HG03280 (cell line): ENCODE results near the gene WDR70.
"Not testable (repeated sequence)": the region's sequence is repeated elsewhere in the genome, so short reads cannot be mapped to it uniquely, and the experiment has no call there.

ENCODE experiments used
- ATAC-seq: cut with Tn5 transposase; IDR thresholded peaks from one replicate; pipeline ENCODE4 v1.9.1; 2021; ENCODE audit warnings: mild to moderate bottlenecking, moderate library complexity; ENCODE audit not compliant: unreplicated experiment

WDR70 gene

DNA sequence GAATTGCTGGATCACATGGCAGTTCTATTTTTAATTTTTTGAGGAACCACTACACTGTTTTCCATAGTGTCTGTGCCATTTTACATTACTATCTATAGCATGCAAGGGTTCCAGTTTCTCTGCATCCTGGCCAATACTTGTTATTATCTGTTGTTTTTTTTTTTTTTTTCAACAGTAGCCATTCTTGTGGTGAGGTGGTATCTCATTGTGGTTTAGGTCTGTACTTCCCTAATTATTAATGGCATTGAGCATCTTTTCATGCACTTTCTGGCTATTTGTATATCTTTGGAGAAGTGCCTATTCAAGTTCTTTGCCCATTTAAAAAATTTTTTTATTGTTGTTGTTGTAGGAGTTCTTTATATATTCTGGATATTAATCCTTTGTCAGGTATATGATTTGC, 363.0 kb downstream of the WDR70 start:
- no peak for ATAC-seq

GRCh38 chr5:37751227-37751626, 372.1 kb downstream of the WDR70 start:
- ATAC-seq: no peak

DNA sequence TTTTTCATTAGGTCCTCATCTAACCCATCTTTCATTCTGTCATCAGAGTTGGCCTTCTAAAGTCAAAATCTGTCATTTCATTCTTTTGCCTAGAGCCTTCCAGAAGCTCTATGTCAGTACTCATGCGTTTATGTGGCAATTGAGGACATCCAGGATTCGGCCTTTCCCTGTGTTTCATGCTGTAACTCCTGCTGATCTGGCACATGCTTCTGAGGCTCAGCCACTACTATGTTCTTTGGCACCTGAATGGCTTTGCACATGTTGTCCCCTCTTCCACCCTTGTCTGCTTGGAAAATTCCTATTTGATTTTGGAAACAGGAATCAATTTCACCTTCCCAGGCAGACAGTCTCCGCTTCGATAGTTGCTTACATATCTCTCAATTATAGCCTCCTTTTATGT, 375.9 kb downstream of the WDR70 start:
- no peak for ATAC-seq

DNA sequence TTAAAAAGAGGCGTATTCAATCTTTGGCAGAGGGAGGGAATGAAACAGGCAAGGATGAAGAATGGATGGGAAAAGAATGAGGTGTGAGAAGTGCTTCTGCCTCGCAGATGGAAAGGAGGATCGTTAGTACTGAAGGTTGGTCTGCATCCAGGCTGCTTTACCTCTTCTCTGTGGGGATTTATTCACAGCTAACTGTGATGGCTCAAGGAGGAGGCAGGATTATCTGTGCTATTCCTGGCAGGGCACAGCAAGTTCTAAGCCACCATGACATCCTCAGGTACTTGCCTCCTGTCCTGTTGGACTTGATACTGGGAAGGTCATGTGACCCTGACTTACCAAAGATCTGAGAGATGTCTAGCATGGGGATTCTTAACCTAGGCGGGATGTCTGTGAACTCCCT, 376.5 kb downstream of the WDR70 start:
- no peak for ATAC-seq

DNA sequence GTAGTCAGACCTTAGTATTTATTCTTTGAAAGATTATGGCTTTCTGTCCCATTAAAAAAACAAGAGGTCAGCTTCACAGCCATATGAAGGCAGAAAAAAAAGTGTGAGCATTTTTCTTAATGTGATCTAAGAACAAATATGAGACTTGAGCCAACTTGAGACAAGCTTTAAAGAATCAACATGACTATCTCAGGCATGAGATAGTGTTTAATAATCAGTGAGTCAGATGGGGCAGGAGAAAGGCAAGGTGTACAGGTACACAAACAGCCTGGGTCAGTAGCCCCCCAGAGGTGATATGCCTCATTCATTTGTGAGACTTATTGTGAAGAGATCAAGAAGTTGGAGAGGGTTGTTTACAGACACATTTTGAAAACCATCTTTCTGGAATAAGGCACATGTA, 377.1 kb downstream of the WDR70 start:
- no peak for ATAC-seq

DNA sequence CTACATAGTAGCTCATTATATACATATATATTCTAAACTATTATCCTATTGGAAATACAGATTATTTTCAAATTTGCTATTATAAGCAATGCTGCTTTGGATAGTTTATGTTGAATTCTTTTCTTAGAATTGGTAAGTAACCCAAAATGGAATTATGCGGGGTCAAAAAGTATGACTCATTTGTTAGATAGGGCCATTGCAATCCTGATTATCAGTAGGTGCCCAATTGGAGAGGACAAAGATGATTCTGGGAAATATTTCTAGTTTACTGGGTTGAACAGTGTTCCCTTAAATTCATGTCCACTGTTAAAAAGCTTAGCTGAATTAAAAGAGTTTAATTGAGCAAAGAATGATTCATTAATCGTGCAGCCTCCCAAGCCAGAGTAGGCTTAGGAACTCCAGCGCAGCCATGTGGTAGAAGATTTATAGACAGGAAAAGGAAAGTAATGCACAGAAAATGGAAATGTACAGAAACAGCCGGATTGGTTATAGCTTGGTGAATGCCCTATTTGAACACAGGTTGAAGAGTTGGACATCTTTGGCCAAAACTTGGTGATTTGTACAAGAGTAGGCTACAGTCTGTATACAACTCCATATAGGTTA, 379.0 kb downstream of the WDR70 start:
- ATAC-seq: no peak

- no peak for ATAC-seq
These were observed 388.1 kb downstream of the WDR70 start for GRCh38 chr5:37767251-37767650.

DNA sequence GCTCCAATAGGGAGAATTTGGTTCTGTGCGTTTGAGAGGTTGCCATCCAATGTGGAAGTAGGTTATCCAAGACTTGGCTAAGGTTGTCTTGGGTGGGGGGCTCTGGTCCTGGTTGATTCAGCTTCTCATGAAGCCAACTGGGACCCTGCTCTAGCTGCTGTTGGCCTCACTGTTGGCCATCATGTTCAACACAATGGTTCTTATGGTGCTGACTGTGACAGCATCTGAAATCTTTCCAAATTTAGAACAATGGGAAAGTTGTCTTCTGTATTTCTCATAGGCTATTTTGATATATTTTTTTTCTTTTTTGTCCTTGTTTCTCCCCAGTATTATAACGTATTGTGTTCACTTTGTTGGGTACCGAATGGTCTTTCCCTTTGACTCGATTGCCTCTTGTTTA, 388.8 kb downstream of the WDR70 start:
- ATAC-seq: no peak

DNA sequence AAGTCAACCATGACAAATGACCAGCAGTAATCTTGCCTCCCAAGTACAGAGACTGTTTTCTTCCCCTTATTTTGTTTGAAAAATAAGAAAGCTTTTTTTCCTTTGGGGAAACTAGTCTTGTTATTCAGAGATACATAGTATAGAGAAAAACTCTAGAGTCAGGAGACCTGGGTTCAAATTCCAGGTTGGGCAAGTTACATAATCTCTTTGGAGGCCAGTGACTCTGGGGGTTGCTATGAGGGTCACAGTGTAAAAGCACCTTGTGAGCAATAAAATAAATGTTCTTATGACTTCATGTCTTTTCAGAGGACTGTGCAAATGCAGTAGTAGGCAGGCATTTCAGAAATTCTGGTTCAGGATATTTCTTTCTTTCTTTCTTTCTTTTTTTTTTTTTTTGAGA, 389.3 kb downstream of the WDR70 start:
- ATAC-seq: no peak

- no peak for ATAC-seq
These were observed 390.0 kb downstream of the WDR70 start for GRCh38 chr5:37769108-37769507.

GRCh38 chr5:37769840-37770239, 390.7 kb downstream of the WDR70 start:
- ATAC-seq: no peak

- ATAC-seq: no peak
These were observed 391.7 kb downstream of the WDR70 start for GRCh38 chr5:37770786-37771185.

GRCh38 chr5:37771203-37771611, 392.1 kb downstream of the WDR70 start:
- ATAC-seq: no peak

GRCh38 chr5:37771731-37772130, 392.6 kb downstream of the WDR70 start:
- no peak for ATAC-seq

DNA sequence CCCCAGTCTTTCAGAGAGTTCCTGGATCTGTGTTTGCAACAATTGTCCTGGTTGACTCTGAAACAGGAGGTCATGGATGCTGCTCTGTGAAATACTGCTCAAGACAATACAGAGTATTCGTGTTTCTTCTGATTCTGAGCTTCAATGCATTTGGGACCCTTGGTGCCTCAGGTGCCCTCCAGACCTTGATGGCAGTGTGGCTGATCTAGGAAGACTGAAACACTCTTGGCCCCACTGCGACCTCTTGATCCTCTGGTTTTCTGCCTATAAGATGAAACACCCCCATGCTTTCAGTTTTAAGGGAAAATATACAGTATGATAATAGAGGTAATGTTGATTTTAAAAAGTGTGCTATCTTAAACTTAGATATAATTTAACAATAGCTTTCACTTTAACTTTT, 393.1 kb downstream of the WDR70 start:
- ATAC-seq: no peak

DNA sequence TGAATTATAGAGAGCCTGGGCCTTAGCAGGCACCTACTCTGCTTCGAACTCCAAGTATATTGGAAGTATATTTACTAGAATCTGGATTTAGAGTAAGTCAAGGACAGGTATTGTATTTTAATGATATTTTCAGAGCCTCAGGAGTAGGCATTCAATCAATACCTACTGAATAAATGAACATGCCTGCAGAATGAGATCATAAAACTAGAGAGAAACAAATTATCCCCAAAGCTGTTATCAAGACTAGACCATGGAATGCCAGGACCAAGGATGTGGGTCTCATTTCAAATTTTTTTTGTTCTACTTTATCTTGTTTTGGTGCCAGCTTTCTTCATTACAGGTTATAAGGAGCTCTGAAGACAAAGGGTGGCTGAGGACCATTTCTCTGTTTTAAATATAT, 394.7 kb downstream of the WDR70 start:
- ATAC-seq: no peak

GRCh38 chr5:37774912-37775483, 395.9 kb downstream of the WDR70 start:
- no peak for ATAC-seq

DNA sequence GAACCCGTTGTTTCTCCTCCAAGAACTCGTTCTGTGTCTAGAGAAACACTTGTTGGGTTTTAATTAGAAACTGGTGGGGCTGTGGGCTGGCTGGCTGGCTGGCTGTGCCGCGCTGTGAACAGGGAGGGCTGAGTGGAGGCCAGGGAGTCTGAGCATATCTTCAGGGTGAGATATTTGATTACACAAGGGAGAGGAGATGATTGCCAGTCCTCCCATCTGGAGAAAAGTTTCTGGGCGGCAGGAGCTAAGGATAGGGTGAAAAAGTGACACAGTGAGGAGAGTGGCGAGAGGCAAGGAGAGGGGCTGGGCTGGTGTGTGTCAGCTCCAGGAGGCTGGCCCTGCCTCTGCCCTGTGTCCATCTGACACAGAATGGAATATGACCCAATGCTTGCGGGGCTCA, 397.7 kb downstream of the WDR70 start:
- ATAC-seq: no peak

DNA sequence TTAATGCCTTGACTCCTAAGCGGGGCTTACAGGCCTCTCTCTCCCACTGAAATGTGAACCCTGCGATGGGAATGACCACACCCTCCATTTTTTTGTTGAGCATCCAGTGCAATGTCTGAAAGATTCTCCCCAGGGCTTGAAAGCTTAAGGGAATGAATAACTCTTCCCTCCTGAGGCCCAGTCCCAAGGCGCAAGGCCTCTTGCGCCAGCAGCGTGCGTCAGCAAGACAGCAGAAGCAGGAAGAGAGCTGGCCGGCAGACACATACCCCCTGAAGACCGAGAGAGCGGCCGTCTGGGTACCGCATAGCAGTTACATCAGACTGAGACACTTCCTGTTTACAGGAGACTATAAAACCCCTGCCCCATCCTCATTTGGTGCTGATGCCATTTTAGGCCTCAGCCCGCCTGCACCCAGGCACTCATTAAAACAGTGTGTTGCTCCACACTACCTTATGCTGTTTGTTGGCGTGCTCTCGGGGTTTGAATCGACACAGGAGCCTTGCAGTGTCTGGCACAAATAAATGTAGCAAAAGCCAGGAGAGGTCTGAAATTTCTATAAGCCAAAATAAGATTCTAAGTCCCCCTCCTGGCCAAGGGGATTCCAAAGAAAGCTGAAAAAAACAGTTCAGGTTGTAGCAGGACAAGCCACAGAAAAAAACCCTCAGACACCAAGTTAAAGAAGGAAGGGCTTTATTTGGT, 398.5 kb downstream of the WDR70 start:
- no peak for ATAC-seq

DNA sequence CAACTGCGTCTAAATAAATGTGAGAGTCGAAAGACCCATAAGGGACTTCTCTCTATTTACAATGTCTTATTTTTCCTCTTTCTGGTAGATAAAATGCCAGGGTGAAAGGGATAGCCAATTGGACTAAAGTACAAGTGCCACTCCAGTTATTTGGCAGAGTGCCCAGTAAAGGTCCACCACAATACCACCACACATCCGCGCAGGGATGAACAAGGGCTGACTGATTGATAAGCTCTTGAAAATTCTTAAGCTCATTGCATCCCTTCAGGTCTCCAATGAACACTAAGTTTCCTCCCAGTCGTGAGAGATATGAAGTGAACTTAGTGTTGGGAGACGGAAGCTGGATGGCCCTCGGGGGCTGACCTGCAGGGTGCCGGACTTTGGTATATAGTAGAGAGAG, 402.3 kb downstream of the WDR70 start:
- ATAC-seq: not testable (repeated sequence)

- ATAC-seq: no peak
These were observed 407.3 kb downstream of the WDR70 start for GRCh38 chr5:37786416-37786815.

- no peak for ATAC-seq
These were observed 407.9 kb downstream of the WDR70 start for GRCh38 chr5:37786862-37787519.
